Ishikawa (cell line): ENCODE measurements around the gene STXBP3.

ENCODE experiments used
- CEBPB ChIP-seq: IDR thresholded peaks from 2 replicates; pipeline ENCODE4 v1.6.1; 2012
- CREB1 ChIP-seq: IDR thresholded peaks from 2 replicates; pipeline ENCODE4 v1.6.1; 2012; ENCODE audit warnings: low read depth
- EGR1 ChIP-seq: IDR thresholded peaks from 2 replicates; pipeline ENCODE4 v1.6.1; 2012
- EP300 ChIP-seq: IDR thresholded peaks from 2 replicates; pipeline ENCODE4 v1.6.1; 2012; ENCODE audit warnings: borderline replicate concordance
- FOXM1 ChIP-seq: IDR thresholded peaks from 2 replicates; pipeline ENCODE4 v1.6.1; 2012; ENCODE audit warnings: low read depth, borderline replicate concordance
- NFIC ChIP-seq: IDR thresholded peaks from 2 replicates; pipeline ENCODE4 v1.6.1; 2012
- RAD21 ChIP-seq: IDR thresholded peaks from 2 replicates; pipeline ENCODE4 v1.6.1; 2012; ENCODE audit warnings: low read depth
- TAF1 ChIP-seq: IDR thresholded peaks from 2 replicates; pipeline ENCODE4 v1.6.1; 2012; ENCODE audit warnings: low read depth, mild to moderate bottlenecking
- TCF12 ChIP-seq: IDR thresholded peaks from 2 replicates; pipeline ENCODE4 v1.6.1; 2012; ENCODE audit warnings: low read depth
- TEAD4 ChIP-seq: IDR thresholded peaks from 2 replicates; pipeline ENCODE4 v1.6.1; 2012
- USF1 ChIP-seq: IDR thresholded peaks from 2 replicates; pipeline ENCODE4 v1.6.1; 2012
- YY1 ChIP-seq: IDR thresholded peaks from 2 replicates; pipeline ENCODE4 v1.6.1; 2012; ENCODE audit warnings: low read depth
- ZBTB7A ChIP-seq: IDR thresholded peaks from 2 replicates; pipeline ENCODE4 v1.6.1; 2012; ENCODE audit warnings: low read depth
- TF ChIP-seq, protein P1 (sequence below): IDR thresholded peaks from 2 replicates; pipeline ENCODE4 v1.6.1; 2012
- TF ChIP-seq, protein P2 (sequence below): IDR thresholded peaks from 2 replicates; pipeline ENCODE4 v1.6.1; 2012; ENCODE audit warnings: low read depth, mild to moderate bottlenecking

Gene STXBP3

GRCh38 chr1:108704496-108704895 lies 42.0 kb upstream of the STXBP3 start:
- no peak for TF ChIP-seq TEAD4
- TF ChIP-seq TCF12: no peak
- TF ChIP-seq CEBPB: no peak
- TF ChIP-seq CREB1: no peak
- no peak for TF ChIP-seq EGR1
- TF ChIP-seq, protein P1, sequence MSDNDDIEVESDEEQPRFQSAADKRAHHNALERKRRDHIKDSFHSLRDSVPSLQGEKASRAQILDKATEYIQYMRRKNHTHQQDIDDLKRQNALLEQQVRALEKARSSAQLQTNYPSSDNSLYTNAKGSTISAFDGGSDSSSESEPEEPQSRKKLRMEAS: no peak
- TF ChIP-seq FOXM1: no peak

DNA sequence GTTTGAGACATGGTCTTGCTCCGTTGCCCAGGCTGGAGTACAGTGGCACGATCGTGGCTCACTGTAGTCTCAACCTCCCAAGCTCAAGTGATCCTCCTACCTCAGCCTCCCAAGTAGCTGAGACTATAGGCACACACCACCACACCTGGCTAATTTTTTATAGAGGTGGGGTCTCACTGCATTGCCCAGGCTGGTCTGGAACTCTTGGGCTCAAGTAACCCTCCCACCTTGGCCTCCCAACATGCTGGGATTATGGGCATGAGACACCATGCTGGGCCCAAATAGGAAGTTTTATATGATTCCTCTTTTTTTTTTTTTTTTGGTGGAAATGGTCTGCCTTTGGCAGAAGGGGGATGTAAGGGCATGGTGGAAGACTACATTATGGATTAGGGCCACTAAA lies 39.8 kb upstream of the STXBP3 start:
- TF ChIP-seq FOXM1 (no peak), NFIC (no peak), RAD21 (no peak), CREB1 (no peak), YY1 (no peak), ZBTB7A (no peak), EGR1 (no peak), TEAD4 (no peak), TAF1 (no peak), EP300 (no peak)
- TF ChIP-seq, protein P1: no peak

DNA sequence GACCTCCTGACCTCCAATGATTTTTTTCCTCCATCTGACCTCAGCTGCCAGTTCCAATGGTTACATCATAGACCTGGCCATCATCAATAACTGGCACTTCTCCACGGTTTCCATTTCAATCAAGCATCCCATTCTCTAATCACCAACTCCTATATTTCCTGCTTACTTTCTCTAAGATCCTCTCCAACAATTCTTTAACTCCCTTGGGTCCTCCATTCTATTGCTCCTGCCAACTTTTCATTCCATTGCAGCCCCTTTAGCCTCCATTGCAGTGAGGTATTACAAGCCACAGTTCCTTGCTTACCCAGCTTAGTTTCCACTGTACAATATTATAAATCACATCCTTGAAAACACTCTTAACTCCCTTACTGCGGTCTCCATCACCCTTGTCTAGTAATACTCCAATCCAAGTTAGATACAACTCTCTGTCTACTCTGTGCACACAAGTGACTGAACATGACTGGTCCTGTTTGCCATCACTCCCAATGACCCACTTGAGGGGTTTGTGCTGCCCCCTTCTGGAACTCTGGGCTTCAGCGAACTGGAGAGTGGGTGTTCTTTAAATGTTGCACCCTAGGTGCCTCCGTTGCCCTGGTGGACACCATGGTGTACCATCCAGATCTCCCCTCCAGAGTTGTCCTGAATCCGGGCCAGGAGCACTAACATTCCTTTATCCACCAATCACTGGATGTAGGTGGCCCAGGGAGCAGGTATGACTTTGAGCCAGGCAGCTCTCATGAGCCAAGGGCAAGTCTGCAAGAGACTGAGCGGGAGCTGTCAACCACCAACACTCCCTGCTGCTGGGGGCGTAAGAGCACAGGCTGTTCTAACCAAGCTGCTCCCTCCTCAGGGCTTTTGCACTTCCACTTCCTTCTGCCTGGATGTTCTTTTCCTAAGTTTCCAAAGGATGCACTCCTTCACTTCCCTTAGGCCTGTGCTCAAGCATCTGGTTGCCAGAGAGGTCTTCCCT lies 37.5 kb upstream of the STXBP3 start:
- TF ChIP-seq TCF12: no peak
- TF ChIP-seq, protein P1: no peak
- TF ChIP-seq CEBPB: no peak
- TF ChIP-seq, protein P2, sequence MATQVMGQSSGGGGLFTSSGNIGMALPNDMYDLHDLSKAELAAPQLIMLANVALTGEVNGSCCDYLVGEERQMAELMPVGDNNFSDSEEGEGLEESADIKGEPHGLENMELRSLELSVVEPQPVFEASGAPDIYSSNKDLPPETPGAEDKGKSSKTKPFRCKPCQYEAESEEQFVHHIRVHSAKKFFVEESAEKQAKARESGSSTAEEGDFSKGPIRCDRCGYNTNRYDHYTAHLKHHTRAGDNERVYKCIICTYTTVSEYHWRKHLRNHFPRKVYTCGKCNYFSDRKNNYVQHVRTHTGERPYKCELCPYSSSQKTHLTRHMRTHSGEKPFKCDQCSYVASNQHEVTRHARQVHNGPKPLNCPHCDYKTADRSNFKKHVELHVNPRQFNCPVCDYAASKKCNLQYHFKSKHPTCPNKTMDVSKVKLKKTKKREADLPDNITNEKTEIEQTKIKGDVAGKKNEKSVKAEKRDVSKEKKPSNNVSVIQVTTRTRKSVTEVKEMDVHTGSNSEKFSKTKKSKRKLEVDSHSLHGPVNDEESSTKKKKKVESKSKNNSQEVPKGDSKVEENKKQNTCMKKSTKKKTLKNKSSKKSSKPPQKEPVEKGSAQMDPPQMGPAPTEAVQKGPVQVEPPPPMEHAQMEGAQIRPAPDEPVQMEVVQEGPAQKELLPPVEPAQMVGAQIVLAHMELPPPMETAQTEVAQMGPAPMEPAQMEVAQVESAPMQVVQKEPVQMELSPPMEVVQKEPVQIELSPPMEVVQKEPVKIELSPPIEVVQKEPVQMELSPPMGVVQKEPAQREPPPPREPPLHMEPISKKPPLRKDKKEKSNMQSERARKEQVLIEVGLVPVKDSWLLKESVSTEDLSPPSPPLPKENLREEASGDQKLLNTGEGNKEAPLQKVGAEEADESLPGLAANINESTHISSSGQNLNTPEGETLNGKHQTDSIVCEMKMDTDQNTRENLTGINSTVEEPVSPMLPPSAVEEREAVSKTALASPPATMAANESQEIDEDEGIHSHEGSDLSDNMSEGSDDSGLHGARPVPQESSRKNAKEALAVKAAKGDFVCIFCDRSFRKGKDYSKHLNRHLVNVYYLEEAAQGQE: no peak
- TF ChIP-seq RAD21: peak; percentile 40; the same call in 1 of the 2 replicates

DNA sequence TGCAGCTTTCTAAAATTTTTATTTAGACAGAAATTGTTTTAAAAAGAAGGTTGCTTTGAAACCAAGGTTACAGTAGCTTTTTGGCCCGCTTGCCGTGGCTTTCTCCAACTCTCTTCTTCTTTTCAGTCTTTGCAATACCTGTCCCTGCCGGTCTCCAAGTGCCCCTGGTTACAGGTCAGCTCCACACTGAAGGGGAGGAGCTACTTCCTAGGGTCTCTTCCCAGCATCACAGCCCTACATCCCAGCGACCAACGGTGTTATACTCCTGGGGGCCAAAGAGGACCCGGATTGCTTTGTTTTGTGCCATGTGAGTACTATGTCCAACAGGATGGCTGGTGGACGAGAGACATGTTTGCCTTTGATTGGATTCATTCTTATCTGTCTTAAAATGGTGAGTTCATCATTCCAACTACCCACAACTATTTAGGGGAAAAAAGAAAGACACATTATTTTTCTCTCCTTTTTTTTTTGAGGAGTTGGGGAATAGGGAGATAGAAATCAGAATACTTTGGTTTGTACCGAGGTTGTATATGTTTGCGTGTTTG lies 33.8 kb upstream of the STXBP3 start, which contains the start of gene FNDC7:
Gene FNDC7 (plus strand): TSS at position 303 of the 545 bp plus-strand sequence. CDS start 26 bp downstream, at position 329.
- TF ChIP-seq FOXM1 (no peak), TCF12 (no peak)
- TF ChIP-seq, protein P2: no peak

GRCh38 chr1:108715932-108716331 lies 30.5 kb upstream of the STXBP3 start:
- TF ChIP-seq USF1 (no peak), TCF12 (no peak), CREB1 (no peak), FOXM1 (no peak), YY1 (no peak), CEBPB (no peak)
- TF ChIP-seq, protein P1: no peak
- TF ChIP-seq, protein P2: no peak
